ENCODE measurements around the gene ASB10.

ASB10 gene

GRCh38 chr7:151186640-151187408, at the start of gene ASB10:
Gene ASB10 (minus strand): TSS chr7:151187250. CDS start chr7:151187130, 120 bp downstream.
- DNase-seq, result no peak

GRCh38 chr7:151236406-151236805, 49.4 kb upstream of the ASB10 start:
- DNase-seq, result no peak

- no peak for DNase-seq
Observed at GRCh38 chr7:151235091-151235787, 48.2 kb upstream of the ASB10 start.

- no peak for DNase-seq
Observed at GRCh38 chr7:151233804-151234203, 46.8 kb upstream of the ASB10 start.

- peak; percentile 68 for DNase-seq
Observed at GRCh38 chr7:151232917-151233701, 46.1 kb upstream of the ASB10 start.

- peak; percentile 85 for DNase-seq
Observed at GRCh38 chr7:151232091-151232916, 45.3 kb upstream of the ASB10 start, which contains the start of gene CHPF2. Gene CHPF2 (plus strand): TSS chr7:151232483. CDS start chr7:151234012, 1,529 bp downstream.

- no peak for DNase-seq
Observed at GRCh38 chr7:151231080-151231479, 44.0 kb upstream of the ASB10 start.

- no peak for DNase-seq
Observed at GRCh38 chr7:151229249-151229648, 42.2 kb upstream of the ASB10 start.

GRCh38 chr7:151228024-151228866, 41.2 kb upstream of the ASB10 start:
- DNase-seq, result no peak

GRCh38 chr7:151226875-151227782, 40.1 kb upstream of the ASB10 start, which contains the start of gene ABCF2:
Gene ABCF2 (minus strand): TSS chr7:151227205. CDS start chr7:151226458, 747 bp downstream.
- peak; percentile 99 for DNase-seq

- no peak for DNase-seq
Observed at GRCh38 chr7:151226560-151226874, 39.5 kb upstream of the ASB10 start.

GRCh38 chr7:151225948-151226510, 39.0 kb upstream of the ASB10 start:
- DNase-seq, result no peak

- no peak for DNase-seq
Observed at GRCh38 chr7:151223728-151224127, 36.7 kb upstream of the ASB10 start.

GRCh38 chr7:151218170-151218569, 31.1 kb upstream of the ASB10 start:
- no peak for DNase-seq

- no peak for DNase-seq
Observed at GRCh38 chr7:151215396-151215795, 28.3 kb upstream of the ASB10 start.

GRCh38 chr7:151213826-151214225, 26.8 kb upstream of the ASB10 start:
- DNase-seq, result no peak

- no peak for DNase-seq
Observed at GRCh38 chr7:151212626-151213025, 25.6 kb upstream of the ASB10 start.

- DNase-seq, result no peak
Observed at GRCh38 chr7:151211155-151211772, 24.2 kb upstream of the ASB10 start.

GRCh38 chr7:151210087-151210854, 23.2 kb upstream of the ASB10 start, which contains the start of gene H2BK1:
Gene H2BK1 (minus strand): TSS chr7:151210488. CDS start chr7:151210318, 170 bp downstream.
- no peak for DNase-seq
